A673 (cell line): ENCODE results near the gene HEBP2. TPM values are rescaled to one million over a fixed set of nuclear protein-coding genes. Genes with fewer than 3 reads are reported as not detected.

Experiments used
- BruUV-seq: library from RNA; stranded (reverse); fragments of 400-500 nt; replicated peaks from 2 replicates; lab custom pipeline; 2021; lab: Mats Ljungman, UMichigan
- CTCF ChIA-PET: fragments of 300-600 bp; sonication (Branson Sonifier 250); formaldehyde crosslinking; loops from one replicate; lab custom pipeline; 2022; ENCODE audit warnings: antibody characterized with exemption; lab: Charles Lee
- POLR2A ChIA-PET: fragments of 300-600 bp; sonication (Branson Sonifier 250); formaldehyde crosslinking; loops from one replicate; lab custom pipeline; 2022; ENCODE audit warnings: antibody characterized with exemption; ENCODE audit not compliant: low non-redundant PET; lab: Charles Lee
- DNase-seq: peaks from one replicate; pipeline ENCODE4 v3.0.0-alpha.2; 2015; ENCODE audit warnings: low spot score
- H3K27ac ChIP-seq: fragments of 200-600 bp; sonication (generic); 2 replicates; pipeline ENCODE4 v1.5.1; 2016; ENCODE audit warnings: mixed run types, low read depth, mild to moderate bottlenecking, mixed read lengths, antibody characterized with exemption, low read length; ENCODE audit not compliant: poor library complexity, severe bottlenecking
- H3K27me3 ChIP-seq: fragments of 200-600 bp; sonication (generic); replicated peaks from 2 replicates; pipeline ENCODE4 v1.6.1; 2017; ENCODE audit warnings: mixed run types, low read depth, mild to moderate bottlenecking, mixed read lengths, antibody characterized with exemption, low read length; ENCODE audit not compliant: insufficient read depth, poor library complexity
- H3K36me3 ChIP-seq: fragments of 200-600 bp; sonication (generic); 2 replicates; pipeline ENCODE4 v1.6.1; 2016; ENCODE audit warnings: mixed run types, mild to moderate bottlenecking, mixed read lengths, antibody characterized with exemption, low read length; ENCODE audit not compliant: insufficient read depth, poor library complexity, severe bottlenecking
- H3K4me1 ChIP-seq: fragments of 200-600 bp; sonication (generic); 2 replicates; pipeline ENCODE4 v1.6.1; 2017; ENCODE audit warnings: mixed run types, mild to moderate bottlenecking, mixed read lengths, antibody characterized with exemption, low read length; ENCODE audit not compliant: insufficient read depth, poor library complexity, severe bottlenecking
- H3K4me3 ChIP-seq: fragments of 200-600 bp; sonication (generic); 2 replicates; pipeline ENCODE4 v1.5.1; 2016; ENCODE audit warnings: low read depth, mixed run types, mild to moderate bottlenecking, mixed read lengths, low read length; ENCODE audit not compliant: poor library complexity, severe bottlenecking
- H3K9me3 ChIP-seq: fragments of 200-600 bp; sonication (generic); 2 replicates; pipeline ENCODE4 v1.6.1; 2016; ENCODE audit warnings: mixed run types, low read depth, mild to moderate bottlenecking, mixed read lengths, antibody characterized with exemption, low read length; ENCODE audit not compliant: poor library complexity, severe bottlenecking
- EZH2 ChIP-seq: fragments of 200-600 bp; sonication (generic); IDR thresholded peaks from 2 replicates; pipeline ENCODE4 v1.6.1; 2017; ENCODE audit warnings: borderline replicate concordance, low read depth, mild to moderate bottlenecking, mixed read lengths, antibody characterized with exemption, low read length; ENCODE audit not compliant: poor library complexity, severe bottlenecking
- intact Hi-C: fragments of 100-400 bp; cut with micrococcal nuclease; formaldehyde crosslinking; loops from one replicate; pipeline ENCODE4 v1.10.0; 2022; ENCODE audit not compliant: unreplicated experiment
- total RNA-seq: library from RNA; stranded (reverse); gene quantifications from 2 replicates; pipeline ENCODE4 v1.2.3, GENCODE V29; 2021
- TF ChIP-seq, protein P1 (sequence below): fragments of 300-800, 200-600 bp; sonication (generic); conservative IDR thresholded peaks from 2 replicates; pipeline ENCODE4 v1.5.1; 2017; ENCODE audit warnings: low read depth, mild to moderate bottlenecking, antibody characterized with exemption, low read length, moderate library complexity, mixed read lengths

HEBP2 gene
- total RNA-seq, 1 experiment from 2014 or later, result 8.7 TPM

DNA sequence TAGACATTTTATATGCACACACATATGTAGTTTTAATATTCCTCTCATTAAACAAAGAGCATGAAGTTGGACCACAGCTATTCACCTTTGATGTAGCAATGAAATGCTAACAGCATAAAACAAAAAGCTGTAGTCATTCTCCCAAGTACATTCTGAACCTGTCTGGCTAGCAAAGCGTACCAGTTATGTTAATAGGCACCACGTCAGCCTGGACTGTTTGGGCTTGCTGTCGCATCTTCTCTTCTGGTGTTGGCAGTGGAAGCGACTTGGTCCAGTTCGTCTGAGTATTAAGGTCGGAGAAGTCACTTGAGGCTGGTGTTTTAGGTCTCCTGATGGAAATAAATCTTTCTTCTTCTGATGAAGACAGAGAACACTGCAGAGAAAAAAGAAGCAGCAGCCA, 42.8 kb downstream of the HEBP2 start:
- Histone ChIP-seq H3K36me3 (no peaks in the 10 kb centered on the region), H3K4me3 (no peak overlapping the region), H3K9me3 (no peaks in the 10 kb centered on the region), H3K27ac (no peak overlapping the region), H3K27me3 (no peaks in the 10 kb centered on the region), H3K4me1 (peaks cover 15% of the 10 kb centered on the region)
- no TSS peak for BruUV-seq
- no peak for DNase-seq
- ChIA-PET POLR2A (no interaction called here), CTCF (no interaction called here)
- intact Hi-C loops, result no loop called here
- TF ChIP-seq, protein P1, sequence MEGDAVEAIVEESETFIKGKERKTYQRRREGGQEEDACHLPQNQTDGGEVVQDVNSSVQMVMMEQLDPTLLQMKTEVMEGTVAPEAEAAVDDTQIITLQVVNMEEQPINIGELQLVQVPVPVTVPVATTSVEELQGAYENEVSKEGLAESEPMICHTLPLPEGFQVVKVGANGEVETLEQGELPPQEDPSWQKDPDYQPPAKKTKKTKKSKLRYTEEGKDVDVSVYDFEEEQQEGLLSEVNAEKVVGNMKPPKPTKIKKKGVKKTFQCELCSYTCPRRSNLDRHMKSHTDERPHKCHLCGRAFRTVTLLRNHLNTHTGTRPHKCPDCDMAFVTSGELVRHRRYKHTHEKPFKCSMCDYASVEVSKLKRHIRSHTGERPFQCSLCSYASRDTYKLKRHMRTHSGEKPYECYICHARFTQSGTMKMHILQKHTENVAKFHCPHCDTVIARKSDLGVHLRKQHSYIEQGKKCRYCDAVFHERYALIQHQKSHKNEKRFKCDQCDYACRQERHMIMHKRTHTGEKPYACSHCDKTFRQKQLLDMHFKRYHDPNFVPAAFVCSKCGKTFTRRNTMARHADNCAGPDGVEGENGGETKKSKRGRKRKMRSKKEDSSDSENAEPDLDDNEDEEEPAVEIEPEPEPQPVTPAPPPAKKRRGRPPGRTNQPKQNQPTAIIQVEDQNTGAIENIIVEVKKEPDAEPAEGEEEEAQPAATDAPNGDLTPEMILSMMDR, result no peak
- TF ChIP-seq EZH2, result no peak

DNA sequence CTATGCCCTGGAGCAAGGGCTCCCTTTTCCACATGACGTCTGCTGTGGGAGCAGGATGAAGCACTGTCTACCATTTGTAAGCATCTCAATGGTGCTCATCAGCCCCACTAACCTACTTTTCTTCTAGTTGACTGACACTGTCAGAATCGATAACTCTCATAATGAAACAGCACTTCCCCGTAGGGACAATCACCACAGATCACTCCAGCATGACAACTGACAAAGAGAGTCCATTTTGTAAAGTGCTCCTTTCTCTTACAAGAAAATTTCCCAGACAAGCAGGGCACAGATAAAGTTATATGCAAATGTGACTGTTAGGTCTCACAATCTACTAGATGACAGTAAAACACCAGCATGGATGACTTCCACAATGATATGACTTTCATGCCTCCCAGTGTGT, 46.4 kb downstream of the HEBP2 start:
- ChIA-PET POLR2A (no interaction called here), CTCF (no interaction called here)
- H3K4me1 ChIP-seq, result peaks cover 15% of the 10 kb centered on the region
- TF ChIP-seq EZH2, result no peak
- no TSS peak for BruUV-seq
- DNase-seq, result no peak
- no peaks in the 10 kb centered on the region for H3K9me3 ChIP-seq
- H3K4me3 ChIP-seq, result no peak overlapping the region
- H3K27me3 ChIP-seq, result no peaks in the 10 kb centered on the region
- H3K36me3 ChIP-seq, result no peaks in the 10 kb centered on the region
- intact Hi-C loops, result no loop called here
- H3K27ac ChIP-seq, result no peak overlapping the region

DNA sequence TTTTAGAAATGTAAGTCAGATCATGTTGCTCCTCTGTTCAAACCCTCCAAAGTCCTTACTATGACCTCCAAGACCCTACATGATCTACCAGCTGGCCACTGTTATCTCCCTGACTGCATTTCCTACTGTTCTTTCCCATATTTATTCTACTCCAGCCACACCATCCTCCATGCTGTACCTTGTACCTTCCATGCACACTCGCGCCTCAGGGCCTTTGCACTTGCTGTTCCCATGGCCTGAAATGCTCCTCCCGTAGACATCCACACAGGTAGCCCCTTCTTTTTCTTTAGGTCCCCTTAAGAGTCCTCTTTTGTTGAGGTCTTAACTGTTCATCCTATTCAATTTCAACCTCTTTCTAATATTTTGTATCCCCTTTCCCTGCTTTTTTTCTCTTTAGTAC, 47.0 kb downstream of the HEBP2 start:
- Histone ChIP-seq H3K4me1 (peaks cover 21% of the 10 kb centered on the region), H3K9me3 (no peaks in the 10 kb centered on the region), H3K4me3 (no peak overlapping the region), H3K27me3 (no peaks in the 10 kb centered on the region), H3K36me3 (no peaks in the 10 kb centered on the region), H3K27ac (no peak overlapping the region)
- ChIA-PET CTCF (no interaction called here), POLR2A (no interaction called here)
- DNase-seq, result no peak
- BruUV-seq, result no TSS peak
- no peak for TF ChIP-seq EZH2
- TF ChIP-seq, protein P1, result no peak
- intact Hi-C loops, result no loop called here

DNA sequence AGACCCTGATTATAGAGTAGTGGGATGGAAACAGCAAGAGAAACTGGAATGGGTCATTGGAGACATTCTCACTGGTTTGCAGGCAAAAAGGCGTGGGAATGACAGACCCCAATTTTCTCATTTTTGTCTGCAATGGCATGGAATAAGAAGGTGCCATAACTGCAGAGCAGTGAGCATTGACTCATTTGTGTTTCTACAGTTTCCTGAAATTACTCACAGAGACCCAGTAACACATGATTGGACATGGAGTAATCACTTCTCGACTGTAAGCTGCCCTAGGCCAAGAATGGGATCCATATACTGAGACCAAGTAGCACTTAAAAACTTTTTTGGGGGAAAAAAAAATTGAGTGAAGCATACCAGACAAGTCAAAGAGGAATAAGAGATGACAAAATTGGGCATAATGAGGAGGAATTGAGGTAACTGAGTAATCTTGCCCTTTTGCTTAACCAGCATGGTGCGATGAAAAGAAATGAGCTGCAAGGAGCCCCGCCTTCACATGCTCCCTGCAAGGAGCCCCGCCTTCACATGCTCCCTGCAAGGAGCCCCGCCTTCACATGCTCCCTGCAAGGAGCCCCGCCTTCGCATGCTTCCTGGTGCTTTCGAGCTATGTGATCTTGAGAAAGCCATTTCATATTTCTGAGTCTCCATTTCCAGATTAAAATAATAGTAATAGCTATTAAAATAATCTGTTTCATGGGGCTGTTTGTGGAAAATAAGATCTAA, 51.1 kb downstream of the HEBP2 start:
- H3K27me3 ChIP-seq, result no peaks in the 10 kb centered on the region
- ChIA-PET POLR2A (interaction anchor here (0.5 kb wide), 1 partner anchor 18 kb away, joined by 5 read pairs; no protein-coding TSS in a partner anchor), CTCF (no interaction called here)
- no peak overlapping the region for H3K4me3 ChIP-seq
- H3K9me3 ChIP-seq, result no peaks in the 10 kb centered on the region
- no TSS peak for BruUV-seq
- intact Hi-C loops, result no loop called here
- H3K4me1 ChIP-seq, result peaks cover 24% of the 10 kb centered on the region
- H3K36me3 ChIP-seq, result no peaks in the 10 kb centered on the region
- DNase-seq, result peak; percentile 42
- no peak overlapping the region for H3K27ac ChIP-seq
- TF ChIP-seq, protein P1, result no peak
- no peak for TF ChIP-seq EZH2
